Prostate gland (tissue), 2 donors: ENCODE results near the gene NIBAN1.

Source experiments
- POLR2A ChIP-seq: fragments of 450-650 bp; IDR thresholded peaks from one replicate; pipeline ENCODE4 v1.6.1; 2016; ENCODE audit warnings: antibody characterized with exemption, mild to moderate bottlenecking
- TF ChIP-seq, protein P1 (sequence below), 4 experiments: fragments of 200-600 bp in 2 of 4; fragments of 450-650 bp in 2 of 4; sonication (generic) in 2 of 4; IDR thresholded peaks; 1 replicate in 3 of 4; 2 replicates in 1 of 4; pipeline ENCODE4 v1.5.1; 2016 to 2019; ENCODE audit warnings: antibody characterized with exemption in 4 of 4, mild to moderate bottlenecking in 2 of 4, moderate library complexity in 2 of 4

DNA sequence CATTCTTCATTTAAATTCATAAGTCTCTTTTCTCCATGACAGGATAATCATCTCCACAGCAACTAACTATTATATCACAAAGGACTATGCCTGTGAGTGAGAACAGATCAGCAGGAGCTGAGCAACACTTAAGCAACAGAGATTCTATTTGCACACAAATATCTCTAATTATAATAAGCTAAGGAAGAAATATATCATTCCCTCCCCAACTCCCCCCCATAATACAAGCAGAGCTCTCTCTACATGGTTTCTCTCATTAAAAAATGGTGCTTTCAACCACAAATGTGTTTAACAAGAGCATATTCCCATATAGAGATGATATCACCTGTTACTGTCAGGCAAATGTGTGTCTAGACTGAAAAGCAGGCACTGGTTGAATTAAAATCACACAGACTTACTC lies 34.5 kb upstream of the NIBAN1 start:
- TF ChIP-seq, protein P1, sequence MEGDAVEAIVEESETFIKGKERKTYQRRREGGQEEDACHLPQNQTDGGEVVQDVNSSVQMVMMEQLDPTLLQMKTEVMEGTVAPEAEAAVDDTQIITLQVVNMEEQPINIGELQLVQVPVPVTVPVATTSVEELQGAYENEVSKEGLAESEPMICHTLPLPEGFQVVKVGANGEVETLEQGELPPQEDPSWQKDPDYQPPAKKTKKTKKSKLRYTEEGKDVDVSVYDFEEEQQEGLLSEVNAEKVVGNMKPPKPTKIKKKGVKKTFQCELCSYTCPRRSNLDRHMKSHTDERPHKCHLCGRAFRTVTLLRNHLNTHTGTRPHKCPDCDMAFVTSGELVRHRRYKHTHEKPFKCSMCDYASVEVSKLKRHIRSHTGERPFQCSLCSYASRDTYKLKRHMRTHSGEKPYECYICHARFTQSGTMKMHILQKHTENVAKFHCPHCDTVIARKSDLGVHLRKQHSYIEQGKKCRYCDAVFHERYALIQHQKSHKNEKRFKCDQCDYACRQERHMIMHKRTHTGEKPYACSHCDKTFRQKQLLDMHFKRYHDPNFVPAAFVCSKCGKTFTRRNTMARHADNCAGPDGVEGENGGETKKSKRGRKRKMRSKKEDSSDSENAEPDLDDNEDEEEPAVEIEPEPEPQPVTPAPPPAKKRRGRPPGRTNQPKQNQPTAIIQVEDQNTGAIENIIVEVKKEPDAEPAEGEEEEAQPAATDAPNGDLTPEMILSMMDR (IDR thresholded peaks at IDR 0.05): no peak
- no peak for TF ChIP-seq POLR2A
